HG03460 (cell line): Measurements from ENCODE around the gene DAB2IP.

Source experiments
- ATAC-seq: cut with Tn5 transposase; IDR thresholded peaks from one replicate; pipeline ENCODE4 v1.9.1; 2021; ENCODE audit not compliant: unreplicated experiment

The DAB2IP gene

DNA sequence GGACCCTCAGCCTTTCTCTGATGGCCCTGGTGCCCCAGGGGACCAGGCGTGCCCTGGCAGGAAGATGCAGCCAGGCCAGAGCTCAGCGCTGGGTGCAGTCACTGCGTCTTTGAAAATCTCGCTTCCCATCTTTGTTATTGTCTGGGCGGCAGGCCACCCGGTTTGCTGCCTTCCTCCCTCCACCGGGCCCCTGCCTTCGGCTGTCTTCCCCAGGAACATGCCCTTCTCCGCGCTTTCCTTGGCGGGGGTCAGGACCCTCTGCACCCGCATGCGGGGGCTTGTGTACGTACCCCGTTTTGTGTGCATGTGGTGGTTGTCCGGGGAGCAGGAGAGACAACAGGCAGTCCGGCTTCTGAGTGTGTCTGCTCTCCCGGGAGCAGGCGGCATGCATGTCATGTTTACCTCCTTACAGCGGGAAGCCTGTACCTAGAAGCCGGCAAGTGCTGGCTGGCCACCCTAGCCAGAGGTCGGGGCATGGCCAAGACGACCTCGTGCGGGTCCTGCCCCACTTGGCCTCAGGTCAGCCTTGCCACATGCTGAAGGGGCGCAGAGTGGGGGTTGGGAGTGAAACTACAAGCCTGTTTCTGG, 49.5 kb downstream of the DAB2IP start:
- no peak for ATAC-seq

DNA sequence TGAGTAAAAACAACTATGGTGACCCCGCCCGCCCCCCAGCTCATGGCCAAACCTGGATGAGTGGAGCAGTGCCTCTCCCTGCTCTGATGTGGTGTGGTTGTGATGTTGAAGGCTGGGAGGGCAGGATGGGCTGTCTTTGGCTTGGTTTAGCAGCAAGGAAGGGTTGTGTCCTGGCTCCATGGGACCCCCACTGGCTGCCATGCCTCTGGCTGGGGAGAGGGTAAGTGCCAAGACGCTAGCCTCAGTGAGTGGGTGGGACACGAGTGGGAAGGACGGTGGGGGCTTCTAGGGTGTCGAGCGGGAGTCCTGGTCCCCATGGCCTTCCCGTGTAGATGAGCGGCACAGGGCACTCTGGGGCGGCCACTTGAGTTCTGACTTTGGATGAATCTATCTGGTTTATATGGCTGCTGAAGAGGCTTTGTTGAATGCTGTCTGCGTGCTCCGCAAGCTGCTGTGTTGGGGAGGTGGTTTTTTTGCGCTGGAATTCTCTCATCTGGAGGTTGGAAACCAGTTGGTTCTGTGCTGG, 50.4 kb downstream of the DAB2IP start:
- ATAC-seq, result no peak

DNA sequence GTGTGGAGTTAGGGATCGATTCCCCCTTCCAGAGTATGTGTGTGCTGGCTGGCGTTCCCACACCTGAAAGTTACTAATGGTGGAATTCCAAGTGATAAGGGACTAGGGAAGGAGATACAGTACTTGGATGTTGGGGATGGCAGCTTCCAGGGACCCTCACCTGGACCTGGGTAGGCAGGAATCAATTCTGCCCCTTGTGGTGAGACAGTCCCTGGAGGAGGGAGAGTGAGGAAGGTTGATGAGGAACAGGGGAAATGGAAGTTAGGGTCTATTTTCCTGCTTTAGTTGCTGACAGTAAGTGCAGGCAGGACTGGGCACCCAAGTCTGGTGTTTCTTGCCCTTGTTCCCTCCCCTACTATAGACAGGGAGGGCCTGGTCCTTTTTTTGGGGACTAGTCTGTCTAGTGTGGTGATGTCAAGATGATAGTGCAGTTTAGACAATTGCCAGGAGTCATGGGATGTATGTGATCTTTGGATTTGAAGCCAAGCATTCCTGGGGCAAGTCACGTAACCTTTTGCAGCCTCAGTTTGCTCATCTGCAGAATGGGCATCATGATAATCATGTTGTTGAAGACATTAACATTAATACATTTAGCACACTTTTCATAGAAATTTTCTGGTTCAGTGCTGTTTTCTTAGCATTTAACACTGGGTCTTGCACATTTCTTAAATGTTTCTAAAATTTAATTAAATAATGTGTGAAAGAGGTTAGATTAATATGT, 51.7 kb downstream of the DAB2IP start:
- ATAC-seq, result no peak

DNA sequence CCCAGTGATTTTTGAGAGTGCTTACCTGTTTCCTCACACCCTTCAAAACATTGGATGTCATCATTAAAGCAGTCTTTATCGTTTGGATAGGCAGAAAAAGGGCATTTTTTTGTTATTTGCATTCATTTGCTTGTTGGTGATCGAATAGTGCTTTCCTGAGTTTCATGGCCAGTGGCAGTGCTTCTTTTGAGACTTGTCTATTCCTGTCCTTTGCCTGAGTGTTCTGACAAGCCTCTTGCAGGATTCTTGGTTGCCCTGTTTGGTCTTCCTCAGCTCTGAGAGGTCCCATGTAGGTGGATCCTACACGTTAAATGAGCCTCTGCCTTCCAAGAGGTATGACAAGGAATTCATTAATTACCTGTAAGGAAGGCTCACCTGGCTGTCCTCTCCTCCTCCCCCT, 52.8 kb downstream of the DAB2IP start:
- no peak for ATAC-seq

DNA sequence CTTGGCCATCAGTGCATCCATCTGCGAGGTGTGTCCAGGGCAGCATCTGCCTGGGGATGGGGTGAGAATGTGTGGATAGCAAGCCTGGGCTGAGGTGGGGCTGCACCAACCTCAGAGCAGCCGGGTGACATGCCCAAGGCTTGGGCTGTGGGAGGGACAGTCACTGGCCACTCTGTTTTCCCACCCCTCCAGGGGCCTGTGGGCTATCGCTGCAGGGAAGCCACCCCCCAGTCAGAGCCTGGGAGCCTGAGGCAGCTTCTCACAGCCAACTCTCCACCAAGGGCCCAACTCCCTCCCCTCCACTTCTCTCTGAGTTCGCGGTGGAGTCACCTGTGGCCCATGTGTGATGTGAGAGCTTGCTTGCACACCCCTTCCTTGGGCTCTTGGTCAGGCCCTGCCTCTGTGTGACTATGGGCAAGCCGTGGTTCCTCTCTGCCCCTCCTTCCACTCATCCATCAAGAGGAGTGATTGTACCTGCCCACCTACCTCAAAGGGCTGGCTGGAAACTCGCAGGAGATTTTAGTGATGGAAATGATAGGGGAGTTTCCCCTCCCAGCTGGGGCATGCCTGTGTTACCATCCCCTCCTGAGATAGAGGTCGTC, 54.8 kb downstream of the DAB2IP start:
- ATAC-seq, result no peak

DNA sequence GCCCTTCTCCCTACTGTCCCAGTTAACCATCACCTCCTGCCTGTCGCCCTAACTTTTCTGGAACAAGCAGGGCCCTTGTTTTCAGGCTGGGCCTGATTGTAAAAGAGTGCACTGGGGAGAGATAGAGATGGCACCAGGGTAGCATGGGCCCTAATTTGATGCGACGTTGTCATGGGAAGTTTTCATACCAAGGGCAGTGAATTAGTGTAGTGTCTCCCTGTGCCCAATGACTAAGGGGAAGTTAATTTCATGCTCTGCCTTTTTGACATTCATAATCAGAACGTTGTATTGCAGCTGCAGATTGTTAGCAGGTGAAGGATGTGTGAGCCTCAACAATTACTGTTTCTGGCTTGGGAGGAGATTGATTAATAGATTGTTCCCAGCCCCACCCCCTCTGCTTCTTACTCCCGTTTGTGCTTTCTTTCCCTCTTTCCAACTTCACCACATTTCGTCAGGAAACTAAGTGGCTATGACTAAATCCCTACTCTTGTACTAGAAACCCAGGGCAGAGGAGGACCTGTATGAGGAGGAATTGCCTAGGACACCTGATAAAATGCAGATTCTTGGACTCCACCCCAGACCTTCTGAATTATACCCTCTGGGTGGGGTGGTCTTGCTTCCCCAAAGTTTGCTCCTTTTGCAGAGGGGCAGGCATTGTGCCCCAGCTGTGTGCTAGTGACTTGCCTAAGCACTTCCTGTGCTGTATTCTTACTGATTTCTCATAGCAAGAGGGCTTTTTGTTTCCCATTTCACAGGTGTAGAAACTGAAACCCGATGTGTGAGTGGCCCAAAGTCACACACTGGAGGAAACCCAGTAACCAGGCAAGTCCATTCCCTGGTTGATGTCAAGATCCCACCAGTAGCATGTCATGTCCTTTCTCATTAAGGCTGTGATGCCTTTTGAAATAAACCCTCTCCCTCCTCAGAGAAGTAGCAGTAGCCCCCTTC, 56.3 kb downstream of the DAB2IP start:
- ATAC-seq, result peak; percentile 97

DNA sequence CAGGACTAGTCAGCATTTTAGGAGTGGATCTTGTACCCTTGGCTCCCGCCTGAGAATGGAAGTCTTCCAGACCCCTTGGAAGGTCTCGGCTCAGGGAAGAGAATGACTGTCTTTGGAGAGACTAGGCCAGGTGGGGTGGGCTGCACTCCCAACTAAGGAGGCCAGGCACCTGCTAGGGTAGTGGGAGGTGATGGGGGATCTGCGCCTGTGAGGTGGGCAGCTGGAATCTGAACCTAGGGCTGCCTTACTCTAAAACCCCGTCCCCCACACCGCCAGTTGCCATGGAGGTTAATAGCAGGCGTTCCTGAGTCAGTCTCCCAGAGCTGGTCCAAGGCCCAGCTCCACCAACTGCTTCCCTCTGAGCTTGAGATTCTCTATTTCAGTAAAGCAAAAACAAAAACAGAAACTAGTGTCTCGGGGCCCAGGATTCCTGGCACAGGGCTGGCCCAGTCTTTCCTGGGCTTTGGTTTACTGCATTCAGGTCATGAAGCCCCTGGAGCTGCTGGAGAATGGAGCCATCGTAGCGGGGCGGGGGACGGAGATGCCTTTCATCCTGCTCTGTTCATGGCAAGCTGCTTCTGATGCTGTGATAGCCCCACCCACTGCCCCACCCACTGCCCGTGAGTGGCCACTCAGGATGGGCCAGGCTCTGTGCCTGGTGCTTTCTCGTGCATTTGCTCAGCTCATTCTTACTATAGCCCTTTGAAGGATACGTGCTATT, 57.5 kb downstream of the DAB2IP start:
- ATAC-seq, result no peak

DNA sequence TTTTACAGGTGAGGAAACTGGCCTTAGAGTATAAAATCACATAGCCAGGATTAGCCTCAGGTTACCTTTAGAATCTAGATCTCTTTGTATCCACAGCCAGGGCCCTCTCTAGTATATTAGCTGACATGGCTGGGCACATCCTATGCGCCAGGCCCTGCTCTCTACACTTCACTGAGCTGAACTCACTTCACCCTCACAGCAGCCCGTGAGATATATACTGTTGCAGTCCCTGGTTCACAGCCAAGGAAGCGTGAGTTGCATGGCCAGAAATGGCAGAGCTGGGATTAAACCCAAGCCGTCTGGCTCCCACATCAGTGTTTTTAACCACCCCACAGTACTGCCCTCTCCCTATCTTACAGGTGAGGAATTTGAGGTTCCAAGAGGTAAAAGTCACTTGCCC, 58.4 kb downstream of the DAB2IP start:
- no peak for ATAC-seq

DNA sequence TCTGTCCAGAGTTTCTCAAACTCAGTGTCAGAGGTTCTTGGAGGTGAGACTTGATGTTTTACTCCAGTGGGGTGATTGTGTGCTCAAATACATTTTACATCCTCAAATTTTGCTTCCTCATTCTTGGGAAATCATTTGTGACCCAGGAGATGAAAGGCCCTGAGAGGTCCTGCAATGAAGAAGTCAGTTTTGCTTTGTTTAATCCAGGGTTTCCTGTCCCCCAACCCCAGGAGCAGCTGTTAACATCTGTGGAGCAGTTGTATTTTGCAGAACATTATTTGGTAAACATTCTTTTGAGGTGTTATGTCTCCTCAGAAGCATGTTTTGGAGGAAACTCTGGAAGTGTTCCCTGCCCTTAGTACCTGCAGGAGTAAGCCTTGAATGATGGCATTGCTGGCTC, 59.8 kb downstream of the DAB2IP start:
- no peak for ATAC-seq

DNA sequence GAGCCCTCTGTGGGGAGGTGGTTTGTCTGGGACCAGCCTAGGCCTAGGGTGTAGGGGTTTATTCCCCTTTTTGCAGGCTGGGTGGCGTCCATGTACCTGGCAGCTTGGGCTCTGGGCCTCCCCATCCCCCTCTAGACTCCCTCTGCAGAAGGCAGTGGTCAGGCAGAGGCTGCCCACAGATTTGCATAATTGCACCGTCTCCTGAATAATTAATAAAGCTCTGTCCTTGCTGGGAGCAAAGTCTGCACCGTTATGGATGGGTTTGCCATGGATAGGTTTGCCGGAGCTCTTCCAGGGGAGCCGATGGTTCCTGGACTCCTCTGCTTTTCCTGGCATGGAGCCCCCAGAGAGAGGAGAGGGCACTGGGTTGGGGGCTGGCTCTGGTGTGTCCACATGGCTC, 60.4 kb downstream of the DAB2IP start:
- no peak for ATAC-seq

DNA sequence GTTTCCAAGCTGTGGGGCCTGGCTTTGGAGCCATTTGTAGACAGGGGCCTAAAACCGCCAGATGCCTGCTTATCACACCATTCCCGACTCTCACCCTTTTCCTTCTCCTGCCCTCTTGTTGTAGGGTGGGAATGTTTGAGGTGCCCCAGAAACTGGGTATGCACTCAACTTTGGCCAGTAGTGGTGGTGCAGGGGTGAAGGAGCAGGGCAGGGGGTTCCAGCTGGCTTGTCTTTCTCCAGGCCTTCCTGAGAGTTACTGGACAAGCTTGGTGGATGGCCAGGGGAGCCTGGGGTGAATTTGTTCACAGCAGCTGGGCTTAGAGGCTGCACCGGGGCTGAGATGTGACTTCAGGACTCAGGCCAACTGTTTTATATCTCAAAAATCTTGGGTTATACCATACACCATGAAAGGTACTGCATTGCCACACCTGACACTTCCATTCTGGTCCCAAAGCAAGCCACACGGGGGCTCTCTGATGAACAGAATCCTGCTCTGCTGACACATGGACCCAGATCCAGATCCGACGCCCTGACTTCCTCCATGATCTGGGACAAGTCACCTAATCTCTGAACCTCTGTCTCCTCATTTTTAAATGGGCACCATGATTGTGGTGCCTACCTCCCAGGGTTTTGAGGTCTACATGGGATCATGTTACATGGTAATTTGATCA, 62.1 kb downstream of the DAB2IP start:
- no peak for ATAC-seq

DNA sequence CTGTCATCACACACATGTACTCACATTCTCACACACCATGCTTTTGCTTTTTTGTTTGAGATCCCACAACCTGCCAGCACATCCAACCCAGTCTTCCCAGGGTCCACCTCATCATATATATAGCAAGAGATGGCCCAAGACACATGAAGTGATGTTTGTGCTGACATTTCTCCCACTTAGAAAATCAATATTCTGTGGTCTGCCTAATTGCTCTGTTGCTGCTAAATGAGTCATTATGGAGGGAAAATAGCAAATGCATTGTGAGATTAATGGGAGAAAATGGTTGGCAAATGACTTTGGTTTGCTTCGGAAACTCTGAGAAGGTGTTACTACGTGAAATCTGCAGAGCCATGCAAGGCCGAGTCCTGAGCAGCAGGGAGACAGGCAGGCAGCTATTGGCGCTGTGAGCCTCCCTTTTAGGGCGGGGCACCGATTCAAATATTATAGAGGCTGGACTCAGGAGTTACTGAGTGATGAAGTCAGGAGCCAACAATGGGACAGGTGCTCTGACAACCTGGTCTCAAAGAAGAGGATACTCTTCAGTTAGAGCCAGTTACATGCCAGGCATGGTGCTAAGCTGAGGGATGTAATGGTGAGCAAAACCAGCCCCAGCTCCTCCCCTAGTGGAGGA, 62.8 kb downstream of the DAB2IP start:
- no peak for ATAC-seq

DNA sequence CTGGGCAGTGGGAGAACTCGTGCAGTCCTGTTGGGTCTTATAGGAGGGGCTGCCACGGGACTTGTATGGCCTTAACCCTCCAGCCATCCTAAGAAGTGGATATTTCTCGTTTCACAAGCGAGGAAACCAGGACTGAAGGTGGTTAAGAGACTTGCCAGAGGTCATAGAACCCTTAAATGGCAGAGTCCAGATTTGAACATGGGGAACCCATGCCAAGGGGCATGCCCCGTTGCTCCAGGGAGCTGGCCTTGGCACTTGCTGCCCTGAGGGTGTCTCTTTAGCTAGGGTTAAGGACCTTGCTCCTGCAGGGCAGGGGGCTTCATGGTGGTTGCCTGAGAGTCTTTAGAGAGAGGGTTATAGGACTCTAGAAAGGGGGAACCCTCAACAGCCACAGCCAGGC, 63.4 kb downstream of the DAB2IP start:
- no peak for ATAC-seq

DNA sequence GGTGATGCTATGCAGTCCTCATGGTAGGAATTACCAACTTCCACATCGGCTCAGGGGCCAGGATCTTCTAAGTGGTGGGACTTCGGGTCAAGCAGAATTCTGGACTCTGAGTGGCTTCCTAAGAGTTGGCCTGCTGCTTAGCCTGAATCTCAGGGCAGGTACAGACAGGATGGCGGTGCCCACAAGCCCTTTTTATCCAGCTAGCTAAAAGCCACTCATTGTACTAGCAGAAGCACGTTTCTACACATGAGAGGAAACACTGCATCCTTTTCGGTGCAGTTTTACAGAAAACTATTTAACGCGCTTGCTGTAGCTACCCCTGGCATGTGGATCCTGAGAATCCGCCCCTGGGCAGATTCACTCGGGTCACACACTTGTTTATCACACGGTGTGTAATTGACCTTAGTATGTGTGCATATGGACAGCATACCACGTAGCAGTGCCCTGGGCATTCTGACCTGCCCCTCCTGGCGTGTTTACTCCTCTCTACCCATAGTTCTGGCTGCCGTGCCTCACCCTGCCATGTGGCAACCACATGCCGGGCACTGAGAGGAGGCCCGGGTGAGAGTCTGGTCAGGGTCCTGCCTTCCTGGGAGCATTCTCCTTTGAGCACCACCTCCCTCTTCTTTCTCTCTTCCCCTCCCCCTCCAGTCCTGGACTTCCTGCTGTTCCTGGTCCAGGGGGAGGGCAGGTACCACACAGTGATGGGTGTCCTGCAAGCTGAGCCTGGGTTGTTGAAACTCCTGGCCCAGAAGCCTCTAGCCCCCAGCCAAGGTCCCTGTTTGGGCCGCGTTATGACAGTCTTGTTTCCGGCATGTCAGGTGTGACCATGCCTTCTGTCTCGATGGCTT, 65.9 kb downstream of the DAB2IP start:
- ATAC-seq, result no peak

DNA sequence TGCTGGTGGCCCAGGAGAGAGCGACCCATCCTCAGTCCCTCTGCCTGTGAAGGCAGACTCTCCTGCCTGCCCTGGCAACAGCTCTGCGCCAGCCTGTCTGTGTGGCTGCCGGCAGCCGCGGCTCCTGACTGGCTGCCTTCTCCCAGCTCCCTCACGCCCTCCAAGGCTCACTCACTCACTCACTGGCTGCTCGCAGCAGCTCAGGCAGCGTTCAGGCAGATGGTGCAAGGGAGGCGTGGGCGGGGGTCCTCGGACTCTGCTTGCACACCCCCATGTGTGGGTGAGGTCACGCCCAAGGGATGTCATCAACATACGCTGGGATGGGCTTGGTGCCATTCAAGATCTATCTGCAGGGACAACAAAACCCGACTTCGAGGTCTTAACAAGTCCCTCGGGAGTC, 66.7 kb downstream of the DAB2IP start:
- ATAC-seq, result no peak

DNA sequence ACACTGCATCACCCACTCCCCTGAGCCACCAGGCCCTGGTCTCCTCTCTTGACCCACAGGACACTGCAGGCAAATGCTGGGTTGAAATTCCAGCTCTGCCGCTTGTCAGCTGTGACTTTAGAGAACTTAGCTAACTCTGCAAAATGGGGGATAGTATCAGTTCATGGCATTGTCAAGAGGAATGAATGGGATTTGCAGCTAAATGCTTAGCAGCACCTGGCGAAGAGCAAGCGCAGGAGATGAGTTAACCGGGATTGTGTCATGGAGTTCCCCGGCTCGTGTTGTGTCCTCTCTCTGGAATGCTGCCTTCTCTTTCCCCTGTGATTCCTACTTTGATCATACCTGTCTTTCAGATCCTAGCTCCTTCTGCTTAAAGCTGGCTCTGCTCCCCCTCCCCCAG, 67.1 kb downstream of the DAB2IP start:
- ATAC-seq, result no peak

DNA sequence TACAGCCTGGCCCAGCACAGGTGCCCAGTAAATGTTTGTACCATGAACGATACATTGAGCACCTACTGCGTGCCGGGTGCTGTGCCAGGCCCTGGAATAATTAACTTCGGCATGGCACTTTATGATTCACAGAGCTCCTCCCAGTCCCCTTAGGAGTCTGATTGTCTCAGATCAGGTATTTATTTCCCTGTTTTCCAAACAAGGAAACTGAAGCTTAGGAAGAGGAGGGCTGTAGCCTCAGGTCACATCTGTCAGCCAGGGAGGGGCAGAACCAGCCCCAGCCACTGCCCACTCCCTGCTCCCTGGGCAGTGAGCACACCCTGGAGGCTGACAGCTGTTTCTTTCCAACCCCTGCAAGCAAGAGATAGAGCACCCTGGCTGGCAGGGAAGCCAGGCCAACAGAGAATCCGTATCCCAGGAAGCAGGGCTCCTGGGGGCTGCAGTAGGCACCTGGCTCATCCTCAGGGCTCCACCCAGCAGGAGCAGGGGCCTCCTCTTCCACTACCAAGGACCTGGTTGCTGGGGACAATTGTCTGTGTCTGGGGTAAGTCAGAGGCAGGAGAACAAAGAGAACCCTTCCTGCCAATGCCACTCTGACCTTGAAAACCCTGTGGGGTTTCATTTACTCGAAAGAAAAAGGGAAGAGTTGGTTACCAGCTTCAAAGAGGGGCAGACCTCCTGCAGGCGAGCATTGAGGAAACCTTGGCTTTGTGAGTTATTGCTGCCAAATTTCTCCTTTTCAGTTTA, 69.0 kb downstream of the DAB2IP start:
- ATAC-seq, result no peak

DNA sequence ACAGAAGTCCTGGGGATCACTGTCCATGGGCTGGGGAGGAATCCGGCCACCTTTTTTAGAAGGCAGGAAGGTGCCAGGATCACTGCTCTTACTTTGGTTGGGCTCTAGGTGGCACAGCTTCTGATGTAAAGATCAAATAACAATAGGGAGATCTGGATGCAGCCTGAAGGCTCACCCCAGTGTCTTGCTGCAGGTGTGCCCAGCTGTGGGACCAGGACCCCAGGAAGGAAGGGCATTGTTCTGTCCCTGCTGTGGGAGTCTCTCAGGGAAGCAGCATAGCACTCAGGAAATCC, 69.6 kb downstream of the DAB2IP start:
- no peak for ATAC-seq
